Pons (tissue), 1 donor: ENCODE data around the gene ZIK1.

Experiments used
- DNase-seq: peaks from one replicate; pipeline ENCODE4 v3.0.0-alpha.2; 2016; ENCODE audit warnings: low spot score

ZIK1 gene

GRCh38 chr19:57583521-57584416 lies at the start of gene ZIK1:
Gene ZIK1, plus strand, starts transcription at chr19:57584145. Its CDS starts 212 bp downstream, at chr19:57584357.
- DNase-seq: peak; percentile 93

GRCh38 chr19:57537953-57538547 lies 45.9 kb upstream of the ZIK1 start:
- DNase-seq: no peak

- DNase-seq: no peak
Observed at GRCh38 chr19:57546513-57546912, 37.4 kb upstream of the ZIK1 start.

GRCh38 chr19:57552432-57552831 lies 31.5 kb upstream of the ZIK1 start:
- no peak for DNase-seq

- no peak for DNase-seq
Observed at GRCh38 chr19:57557659-57558058, 26.3 kb upstream of the ZIK1 start.

GRCh38 chr19:57558525-57558924 lies 25.4 kb upstream of the ZIK1 start:
- DNase-seq: no peak

GRCh38 chr19:57559008-57559403 lies 24.9 kb upstream of the ZIK1 start:
- DNase-seq: no peak

GRCh38 chr19:57559404-57560025 lies 24.4 kb upstream of the ZIK1 start, which contains the start of gene ZNF550:
Gene ZNF550, minus strand, starts transcription at chr19:57559863. Its CDS starts 181 bp downstream, at chr19:57559682.
- peak; percentile 73 for DNase-seq

- DNase-seq: no peak
Observed at GRCh38 chr19:57560049-57560491, 23.9 kb upstream of the ZIK1 start.

GRCh38 chr19:57563547-57563946 lies 20.4 kb upstream of the ZIK1 start:
- DNase-seq: no peak

GRCh38 chr19:57566396-57567265 lies 17.3 kb upstream of the ZIK1 start:
- no peak for DNase-seq

GRCh38 chr19:57570707-57571106 lies 13.2 kb upstream of the ZIK1 start:
- no peak for DNase-seq

GRCh38 chr19:57572415-57572947 lies 11.5 kb upstream of the ZIK1 start:
- DNase-seq: no peak

GRCh38 chr19:57576661-57577060 lies 7.3 kb upstream of the ZIK1 start:
- no peak for DNase-seq

GRCh38 chr19:57578487-57579205 lies 5.3 kb upstream of the ZIK1 start, which contains the start of gene ZNF416:
Gene ZNF416, minus strand, starts transcription at chr19:57578911. Its CDS starts 207 bp downstream, at chr19:57578704.
- DNase-seq: peak; percentile 98

GRCh38 chr19:57583104-57583520 lies 833 bp upstream of the ZIK1 start:
- DNase-seq: no peak

GRCh38 chr19:57587529-57587928 lies 3.6 kb downstream of the ZIK1 start:
- DNase-seq: no peak

- no peak for DNase-seq
Observed at GRCh38 chr19:57599377-57599760, 15.4 kb downstream of the ZIK1 start.

GRCh38 chr19:57599761-57600383 lies 15.9 kb downstream of the ZIK1 start, which contains the start of gene ZNF530:
Gene ZNF530, plus strand, starts transcription at chr19:57599885. Its CDS starts 4,461 bp downstream, at chr19:57604346.
- DNase-seq: peak; percentile 92

GRCh38 chr19:57606931-57607330 lies 23.0 kb downstream of the ZIK1 start:
- no peak for DNase-seq
